ENCODE results near the gene PPP1R1A.

DNA sequence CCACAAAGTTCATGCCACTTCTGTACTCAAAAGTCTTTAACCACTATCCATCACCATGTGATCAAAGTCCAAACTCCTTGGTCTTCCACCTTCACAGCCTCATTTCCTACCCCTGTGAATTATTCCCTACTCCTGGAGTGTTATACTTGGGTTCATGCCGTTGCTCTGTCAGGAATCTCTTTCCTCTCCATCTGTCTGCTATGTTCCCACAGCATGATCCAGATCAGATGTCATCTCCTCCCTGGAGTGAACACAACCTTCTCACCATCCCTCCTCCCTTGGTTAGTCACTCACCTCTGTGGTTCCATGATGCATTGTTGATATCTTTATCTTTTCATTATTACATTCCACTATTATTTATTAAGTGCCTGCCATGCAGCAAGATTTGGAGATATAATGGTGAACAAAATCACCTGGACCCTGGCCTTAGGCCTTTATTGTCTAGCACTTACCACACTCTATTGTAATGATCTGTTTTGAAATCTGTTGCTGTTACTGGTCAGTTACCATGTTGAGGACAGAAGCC lies 23.8 kb upstream of the PPP1R1A start:
- TF ChIP-seq, protein P1, sequence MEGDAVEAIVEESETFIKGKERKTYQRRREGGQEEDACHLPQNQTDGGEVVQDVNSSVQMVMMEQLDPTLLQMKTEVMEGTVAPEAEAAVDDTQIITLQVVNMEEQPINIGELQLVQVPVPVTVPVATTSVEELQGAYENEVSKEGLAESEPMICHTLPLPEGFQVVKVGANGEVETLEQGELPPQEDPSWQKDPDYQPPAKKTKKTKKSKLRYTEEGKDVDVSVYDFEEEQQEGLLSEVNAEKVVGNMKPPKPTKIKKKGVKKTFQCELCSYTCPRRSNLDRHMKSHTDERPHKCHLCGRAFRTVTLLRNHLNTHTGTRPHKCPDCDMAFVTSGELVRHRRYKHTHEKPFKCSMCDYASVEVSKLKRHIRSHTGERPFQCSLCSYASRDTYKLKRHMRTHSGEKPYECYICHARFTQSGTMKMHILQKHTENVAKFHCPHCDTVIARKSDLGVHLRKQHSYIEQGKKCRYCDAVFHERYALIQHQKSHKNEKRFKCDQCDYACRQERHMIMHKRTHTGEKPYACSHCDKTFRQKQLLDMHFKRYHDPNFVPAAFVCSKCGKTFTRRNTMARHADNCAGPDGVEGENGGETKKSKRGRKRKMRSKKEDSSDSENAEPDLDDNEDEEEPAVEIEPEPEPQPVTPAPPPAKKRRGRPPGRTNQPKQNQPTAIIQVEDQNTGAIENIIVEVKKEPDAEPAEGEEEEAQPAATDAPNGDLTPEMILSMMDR (IDR thresholded peaks at IDR 0.05) = no peak
- TF ChIP-seq POLR2A (IDR thresholded peaks at IDR 0.05) = no peak

All from Peyer's patch (tissue), 4 donors.